ENCODE measurements around the gene EPB41L1.

DNA sequence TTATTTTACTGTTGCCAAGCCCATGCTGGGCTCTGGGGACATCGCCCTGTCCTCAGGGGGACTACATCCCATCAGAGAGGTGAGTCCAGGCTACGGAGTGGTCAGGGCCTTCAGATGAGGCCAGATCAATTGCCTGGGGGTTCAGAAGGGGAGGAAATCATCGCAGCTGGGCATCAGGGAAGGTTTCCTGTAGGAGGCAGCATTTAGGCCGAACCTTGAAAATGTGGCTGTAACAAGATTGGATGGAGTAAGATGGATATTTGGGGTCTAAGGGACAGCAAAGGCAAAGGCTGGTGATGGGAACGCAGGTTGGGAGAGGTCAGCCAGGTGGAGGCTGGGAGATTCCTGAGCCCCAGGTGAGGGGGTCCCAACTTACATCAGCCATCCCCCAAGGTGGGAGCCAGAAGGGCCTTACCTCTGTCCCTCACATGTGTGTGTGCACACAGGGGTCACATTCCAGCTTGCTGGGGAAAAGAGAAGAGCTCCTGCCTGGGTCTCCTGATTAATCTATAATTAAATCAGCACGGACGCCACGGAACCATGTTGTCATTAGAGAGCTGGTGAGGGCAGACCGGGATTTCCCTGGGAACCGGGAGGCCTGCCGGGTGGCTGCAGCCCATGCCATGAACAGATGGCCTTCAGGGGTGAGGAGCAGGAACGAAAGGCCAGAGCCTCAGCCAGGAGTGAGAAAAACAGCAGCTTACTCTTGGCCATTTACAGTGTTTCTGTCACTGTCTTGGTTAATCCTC lies 121.1 kb downstream of the EPB41L1 start:
- TF ChIP-seq POLR2A (IDR thresholded peaks at IDR 0.05), result no peak
- TF ChIP-seq, protein P1, sequence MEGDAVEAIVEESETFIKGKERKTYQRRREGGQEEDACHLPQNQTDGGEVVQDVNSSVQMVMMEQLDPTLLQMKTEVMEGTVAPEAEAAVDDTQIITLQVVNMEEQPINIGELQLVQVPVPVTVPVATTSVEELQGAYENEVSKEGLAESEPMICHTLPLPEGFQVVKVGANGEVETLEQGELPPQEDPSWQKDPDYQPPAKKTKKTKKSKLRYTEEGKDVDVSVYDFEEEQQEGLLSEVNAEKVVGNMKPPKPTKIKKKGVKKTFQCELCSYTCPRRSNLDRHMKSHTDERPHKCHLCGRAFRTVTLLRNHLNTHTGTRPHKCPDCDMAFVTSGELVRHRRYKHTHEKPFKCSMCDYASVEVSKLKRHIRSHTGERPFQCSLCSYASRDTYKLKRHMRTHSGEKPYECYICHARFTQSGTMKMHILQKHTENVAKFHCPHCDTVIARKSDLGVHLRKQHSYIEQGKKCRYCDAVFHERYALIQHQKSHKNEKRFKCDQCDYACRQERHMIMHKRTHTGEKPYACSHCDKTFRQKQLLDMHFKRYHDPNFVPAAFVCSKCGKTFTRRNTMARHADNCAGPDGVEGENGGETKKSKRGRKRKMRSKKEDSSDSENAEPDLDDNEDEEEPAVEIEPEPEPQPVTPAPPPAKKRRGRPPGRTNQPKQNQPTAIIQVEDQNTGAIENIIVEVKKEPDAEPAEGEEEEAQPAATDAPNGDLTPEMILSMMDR (IDR thresholded peaks at IDR 0.05 in 8 of 11, conservative IDR thresholded peaks at IDR 0.05 in 3 of 11), result no peak

Measured in spleen (tissue), 7 donors.